PC-3 (cell line): ENCODE data around the gene PSMC5. TPM values are rescaled to one million over a fixed set of nuclear protein-coding genes. Genes with fewer than 3 reads are reported as not detected.

Experiments
- ATAC-seq: fragments of 200-7000 bp; cut with Tn5 transposase; 2 replicates; pipeline ENCODE4 v1.9.1; 2020; ENCODE audit warnings: mild to moderate bottlenecking, moderate library complexity
- BruUV-seq: library from RNA; stranded (reverse); fragments of 400-500 nt; replicated peaks from 2 replicates; lab custom pipeline; 2021; lab: Mats Ljungman, UMichigan
- CTCF ChIA-PET: fragments of 300-600 bp; sonication (Branson Sonifier 250); formaldehyde crosslinking; loops from one replicate; lab custom pipeline; 2022; ENCODE audit warnings: antibody characterized with exemption; lab: Charles Lee
- POLR2A ChIA-PET: fragments of 300-600 bp; sonication (Branson Sonifier 250); formaldehyde crosslinking; loops from one replicate; lab custom pipeline; 2022; ENCODE audit warnings: antibody characterized with exemption; ENCODE audit not compliant: unreplicated experiment; lab: Charles Lee
- DNase-seq: peaks from one replicate; pipeline ENCODE4 v3.0.0-alpha.2; 2015
- H2AFZ ChIP-seq: fragments of 300-600 bp; sonication (generic); 2 replicates; pipeline ENCODE4 v1.6.0; 2016; ENCODE audit warnings: antibody characterized with exemption, low read length
- H3F3A ChIP-seq: fragments of 300-600 bp; sonication (generic); one replicate; pipeline ENCODE4 v1.6.0; 2017; ENCODE audit warnings: antibody characterized with exemption, low read length, control low read depth, mild to moderate bottlenecking; ENCODE audit not compliant: unreplicated experiment
- H3K27ac ChIP-seq: fragments of 300-600 bp; sonication (generic); 2 replicates; pipeline ENCODE4 v1.5.1; 2016; ENCODE audit warnings: mild to moderate bottlenecking, low read length
- H3K27me3 ChIP-seq: fragments of 300-600 bp; sonication (generic); 2 replicates; pipeline ENCODE4 v1.6.1; 2016; ENCODE audit warnings: low read length, mixed read lengths
- H3K36me3 ChIP-seq: fragments of 300-600 bp; sonication (generic); 2 replicates; pipeline ENCODE4 v1.6.1; 2016; ENCODE audit warnings: low read depth, mixed run types, low read length, mixed read lengths
- H3K4me1 ChIP-seq: fragments of 300-600 bp; sonication (generic); 2 replicates; pipeline ENCODE4 v1.5.1; 2016; ENCODE audit warnings: low read length; ENCODE audit not compliant: insufficient read depth
- H3K4me2 ChIP-seq: fragments of 300-600 bp; sonication (generic); 2 replicates; pipeline ENCODE4 v1.6.0; 2016; ENCODE audit warnings: low read length
- H3K4me3 ChIP-seq: fragments of 300-600 bp; sonication (generic); 2 replicates; pipeline ENCODE4 v1.5.1; 2016; ENCODE audit warnings: mild to moderate bottlenecking, low read length, mixed read lengths
- H3K79me2 ChIP-seq: fragments of 300-600 bp; sonication (generic); 2 replicates; pipeline ENCODE4 v1.6.1; 2017; ENCODE audit warnings: low read length, mixed read lengths
- H3K9ac ChIP-seq: fragments of 300-600 bp; sonication (generic); 2 replicates; pipeline ENCODE4 v1.6.0; 2016; ENCODE audit warnings: mild to moderate bottlenecking, low read length
- H3K9me2 ChIP-seq: fragments of 300-600 bp; sonication (generic); replicated peaks from 2 replicates; pipeline ENCODE4 v1.6.1; 2016; ENCODE audit warnings: mixed run types, low read length, mixed read lengths
- H3K9me3 ChIP-seq: fragments of 300-600 bp; sonication (generic); 2 replicates; pipeline ENCODE4 v1.6.1; 2016; ENCODE audit warnings: low read length, mixed read lengths
- H4K20me1 ChIP-seq: fragments of 300-600 bp; sonication (generic); 2 replicates; pipeline ENCODE4 v1.6.1; 2016; ENCODE audit warnings: low read length, mixed read lengths
- CTCF ChIP-seq: fragments of 300-600 bp; sonication (generic); conservative IDR thresholded peaks from 2 replicates; pipeline ENCODE4 v1.5.1; 2017; ENCODE audit warnings: antibody characterized with exemption, low read depth, mild to moderate bottlenecking, low read length
- EZH2 ChIP-seq: fragments of 300-600 bp; sonication (generic); IDR thresholded peaks from one replicate; pipeline ENCODE4 v1.6.1; 2017; ENCODE audit warnings: antibody characterized with exemption, mild to moderate bottlenecking, low read length; ENCODE audit not compliant: unreplicated experiment
- EZH2phosphoT487 ChIP-seq: fragments of 300-600 bp; sonication (generic); IDR thresholded peaks from 2 replicates; pipeline ENCODE4 v1.6.1; 2018; ENCODE audit warnings: mild to moderate bottlenecking, antibody characterized with exemption, low read length, borderline replicate concordance
- intact Hi-C: fragments of 100-400 bp; cut with micrococcal nuclease; formaldehyde crosslinking; loops from 2 replicates; pipeline ENCODE4 v1.9.0; 2023
- total RNA-seq: library from RNA; depleted of rRNA; stranded (reverse); fragments of >200 nt; gene quantifications from 2 replicates; pipeline ENCODE4 v1.2.3, GENCODE V29; 2014

The PSMC5 gene
- total RNA-seq, 1 experiment from 2014 or later = 163 TPM

- no TSS peak for BruUV-seq
- Histone ChIP-seq H3K27me3 (no peaks in the 10 kb centered on the region), H3K4me1 (peaks cover 88% of the 10 kb centered on the region), H3F3A (peaks cover 4% of the 10 kb centered on the region), H3K9me3 (no peaks in the 10 kb centered on the region), H4K20me1 (peaks cover 82% of the 10 kb centered on the region), H3K4me2 (peak overlapping the region; percentile 69), H3K27ac (peak overlapping the region; percentile 61), H3K4me3 (peak overlapping the region; percentile 37), H3K79me2 (peaks cover 99% of the 10 kb centered on the region), H2AFZ (no peak overlapping the region), H3K9me2 (no peaks in the 10 kb centered on the region), H3K36me3 (peaks cover 36% of the 10 kb centered on the region), H3K9ac (no peak overlapping the region)
- CTCF ChIA-PET = no interaction called here
- ATAC-seq = no peak
- TF ChIP-seq EZH2phosphoT487 (no peak), EZH2 (no peak), CTCF (no peak)
- intact Hi-C loops = no loop called here
- DNase-seq = no peak
- POLR2A ChIA-PET = interaction anchor here (0.6 kb wide), 2 partner anchors 46 to 296 kb away, joined by 3 to 5 read pairs; partner anchors contain the start of gene PSMC5
Observed at GRCh38 chr17:63780928-63781327, 46.3 kb upstream of the PSMC5 start.

GRCh38 chr17:63783522-63783921 lies 43.7 kb upstream of the PSMC5 start:
- Histone ChIP-seq H3K9me3 (no peaks in the 10 kb centered on the region), H3K9ac (no peak overlapping the region), H3K9me2 (no peaks in the 10 kb centered on the region), H3K27me3 (no peaks in the 10 kb centered on the region), H3K79me2 (peaks cover 99% of the 10 kb centered on the region), H3F3A (peaks cover 4% of the 10 kb centered on the region), H3K27ac (no peak overlapping the region), H4K20me1 (peaks cover 65% of the 10 kb centered on the region), H2AFZ (no peak overlapping the region), H3K4me3 (no peak overlapping the region), H3K4me2 (no peak overlapping the region; the same call in 1 of the 2 replicates), H3K36me3 (peaks cover 41% of the 10 kb centered on the region), H3K4me1 (peaks cover 78% of the 10 kb centered on the region)
- no peak for DNase-seq
- ChIA-PET POLR2A (interaction anchor here (0.6 kb wide), 1 partner anchor 181 kb away, joined by 6 read pairs; no protein-coding TSS in a partner anchor), CTCF (interaction anchor here (0.6 to 0.7 kb wide), 2 partner anchors 58 to 722 kb away, joined by 3 to 4 read pairs; no protein-coding TSS in a partner anchor)
- TF ChIP-seq EZH2 (no peak), EZH2phosphoT487 (no peak), CTCF (no peak)
- intact Hi-C loops = no loop called here
- no peak for ATAC-seq
- no TSS peak for BruUV-seq

- Histone ChIP-seq H3K9me2 (no peaks in the 10 kb centered on the region), H3K9ac (no peak overlapping the region), H3F3A (peaks cover 4% of the 10 kb centered on the region), H3K4me3 (no peak overlapping the region), H3K36me3 (peaks cover 53% of the 10 kb centered on the region), H3K79me2 (peaks cover 96% of the 10 kb centered on the region), H3K4me2 (peak overlapping the region; percentile 11), H3K27me3 (no peaks in the 10 kb centered on the region), H3K27ac (peak overlapping the region; percentile 49), H3K4me1 (peaks cover 59% of the 10 kb centered on the region), H4K20me1 (peaks cover 51% of the 10 kb centered on the region), H2AFZ (no peak overlapping the region), H3K9me3 (no peaks in the 10 kb centered on the region)
- no TSS peak for BruUV-seq
- intact Hi-C loops = loop anchor here (1.0 kb wide), 1 partner anchor 12 kb away; the partner anchor contains the start of gene CCDC47
- ATAC-seq (peak; percentile 78), DNase-seq (peak; percentile 82)
- POLR2A ChIA-PET = no interaction called here
- CTCF ChIA-PET = no interaction called here
- TF ChIP-seq CTCF (no peak), EZH2 (no peak), EZH2phosphoT487 (no peak)
Observed at GRCh38 chr17:63785556-63785955, 41.7 kb upstream of the PSMC5 start.
